DMS153 (cell line): ENCODE results near the gene PIGH.
A peak's percentile ranks its signal among the peaks of the same experiment; 100 is the strongest.
"Not testable (repeated sequence)": the region's sequence is repeated elsewhere in the genome, so short reads cannot be mapped to it uniquely, and the experiment has no call there.

Source experiments
- DNase-seq: peaks from one replicate; lab custom pipeline; 2025; lab: John Stamatoyannopoulos, UW

The PIGH gene

GRCh38 chr14:67599698-67600561 is at the start of gene PIGH:
Gene PIGH, minus strand, starts transcription at chr14:67600268. Its CDS starts 65 bp downstream, at chr14:67600203.
- peak; percentile 82 for DNase-seq

GRCh38 chr14:67646131-67646530 is 46.1 kb upstream of the PIGH start:
- DNase-seq: no peak

GRCh38 chr14:67645414-67645813 is 45.3 kb upstream of the PIGH start:
- DNase-seq: no peak

GRCh38 chr14:67644428-67644827 is 44.4 kb upstream of the PIGH start:
- DNase-seq: no peak

GRCh38 chr14:67643713-67644112 is 43.6 kb upstream of the PIGH start:
- DNase-seq: no peak

- DNase-seq: no peak
Observed at GRCh38 chr14:67641902-67642749, 42.1 kb upstream of the PIGH start.

- DNase-seq: no peak
Observed at GRCh38 chr14:67641480-67641879, 41.4 kb upstream of the PIGH start.

GRCh38 chr14:67638642-67639041 is 38.6 kb upstream of the PIGH start:
- no peak for DNase-seq

GRCh38 chr14:67636361-67636919 is 36.4 kb upstream of the PIGH start:
- peak; percentile 80 for DNase-seq

- DNase-seq: no peak
Observed at GRCh38 chr14:67633451-67634147, 33.5 kb upstream of the PIGH start.

GRCh38 chr14:67630938-67631337 is 30.9 kb upstream of the PIGH start:
- DNase-seq: no peak

- no peak for DNase-seq
Observed at GRCh38 chr14:67630186-67630585, 30.1 kb upstream of the PIGH start.

- no peak for DNase-seq
Observed at GRCh38 chr14:67627519-67627918, 27.5 kb upstream of the PIGH start.

- not testable (repeated sequence) for DNase-seq
Observed at GRCh38 chr14:67626131-67626530, 26.1 kb upstream of the PIGH start.

GRCh38 chr14:67623114-67623513 is 23.0 kb upstream of the PIGH start:
- DNase-seq: peak; percentile 67

GRCh38 chr14:67622675-67623074 is 22.6 kb upstream of the PIGH start:
- peak; percentile 63 for DNase-seq

- DNase-seq: peak; percentile 17
Observed at GRCh38 chr14:67620217-67620785, 20.2 kb upstream of the PIGH start.

GRCh38 chr14:67619446-67620216 is 19.6 kb upstream of the PIGH start, which contains the start of gene ARG2:
Gene ARG2, plus strand, starts transcription at chr14:67619920. Its CDS starts 58 bp downstream, at chr14:67619978.
- peak; percentile 95 for DNase-seq

- DNase-seq: peak; percentile 49
Observed at GRCh38 chr14:67618617-67619063, 18.6 kb upstream of the PIGH start.

GRCh38 chr14:67610491-67610890 is 10.4 kb upstream of the PIGH start:
- DNase-seq: no peak
